ENCODE measurements around the gene CEACAM16.
"Not testable (repeated sequence)": the region's sequence is repeated elsewhere in the genome, so short reads cannot be mapped to it uniquely, and the experiment has no call there.

The CEACAM16 gene

GRCh38 chr19:44704982-44705381 lies 6.0 kb downstream of the CEACAM16 start:
- no peak for DNase-seq

- DNase-seq = no peak
Observed at GRCh38 chr19:44705502-44706010, 6.6 kb downstream of the CEACAM16 start.

- no peak for DNase-seq
Observed at GRCh38 chr19:44706506-44707236, 7.7 kb downstream of the CEACAM16 start.

- no peak for DNase-seq
Observed at GRCh38 chr19:44707794-44708193, 8.8 kb downstream of the CEACAM16 start.

- DNase-seq = no peak
Observed at GRCh38 chr19:44708940-44709339, 10.0 kb downstream of the CEACAM16 start.

GRCh38 chr19:44709434-44710266 lies 10.7 kb downstream of the CEACAM16 start:
- not testable (repeated sequence) for DNase-seq

GRCh38 chr19:44710483-44710882 lies 11.5 kb downstream of the CEACAM16 start:
- no peak for DNase-seq

GRCh38 chr19:44712864-44713515 lies 14.0 kb downstream of the CEACAM16 start:
- DNase-seq = no peak

GRCh38 chr19:44714597-44715169 lies 15.7 kb downstream of the CEACAM16 start:
- DNase-seq = no peak

GRCh38 chr19:44717603-44718002 lies 18.7 kb downstream of the CEACAM16 start:
- no peak for DNase-seq

- DNase-seq = no peak
Observed at GRCh38 chr19:44718441-44719261, 19.7 kb downstream of the CEACAM16 start.

- no peak for DNase-seq
Observed at GRCh38 chr19:44719262-44719701, 20.3 kb downstream of the CEACAM16 start.

GRCh38 chr19:44720396-44720795 lies 21.4 kb downstream of the CEACAM16 start:
- not testable (repeated sequence) for DNase-seq

- DNase-seq = no peak
Observed at GRCh38 chr19:44720945-44721344, 22.0 kb downstream of the CEACAM16 start.

- DNase-seq = not testable (repeated sequence)
Observed at GRCh38 chr19:44721369-44721768, 22.4 kb downstream of the CEACAM16 start.

- DNase-seq = peak; percentile 42
Observed at GRCh38 chr19:44722131-44723121, 23.5 kb downstream of the CEACAM16 start.

GRCh38 chr19:44723299-44723951 lies 24.5 kb downstream of the CEACAM16 start:
- no peak for DNase-seq

- peak; percentile 81 for DNase-seq
Observed at GRCh38 chr19:44723952-44724319, 25.0 kb downstream of the CEACAM16 start.

- no peak for DNase-seq
Observed at GRCh38 chr19:44725251-44725650, 26.3 kb downstream of the CEACAM16 start.

GRCh38 chr19:44725684-44726083 lies 26.7 kb downstream of the CEACAM16 start:
- DNase-seq = no peak
